Ovary (tissue), 9 donors: ENCODE measurements around the gene IL21R. TPM values are rescaled to one million over a fixed set of nuclear protein-coding genes. Genes with fewer than 3 reads are reported as not detected.

Experiments used
- DNase-seq, 5 donors: peaks; one replicate each; pipeline ENCODE4 v3.0.0-alpha.2; 2019 to 2020
- H3K27ac ChIP-seq, 2 donors: fragments of 200-600 bp; one replicate each; pipeline versions ENCODE4 v1.5.1 to v1.8.0; 2019 to 2022
- H3K27me3 ChIP-seq: fragments of 200-600 bp; one replicate; pipeline ENCODE4 v1.8.0; 2022
- H3K36me3 ChIP-seq: fragments of 200-600 bp; sonication (generic); one replicate; pipeline ENCODE4 v1.5.1; 2019
- H3K4me1 ChIP-seq: one replicate; pipeline ENCODE4 v1.8.1; 2013; ENCODE audit warnings: mild to moderate bottlenecking, moderate library complexity; ENCODE audit not compliant: insufficient read depth
- H3K4me3 ChIP-seq: fragments of 200-600 bp; sonication (generic); one replicate; pipeline ENCODE4 v1.5.1; 2017
- H3K9me3 ChIP-seq, 2 donors: fragments of 200-600 bp in 1 of 2; sonication (generic) in 1 of 2; one replicate each; pipeline versions ENCODE4 v1.5.1 to v1.8.1; 2013 to 2019; ENCODE audit warnings: mild to moderate bottlenecking in 1 of 2, moderate library complexity in 1 of 2
- EP300 ChIP-seq: sonication (generic); formaldehyde crosslinking; IDR thresholded peaks from one replicate; pipeline ENCODE4 v1.6.1; 2017; ENCODE audit warnings: antibody characterized with exemption
- POLR2A ChIP-seq: fragments of 450-650 bp; IDR thresholded peaks from one replicate; pipeline ENCODE4 v1.6.1; 2017; ENCODE audit warnings: antibody characterized with exemption, mild to moderate bottlenecking, moderate library complexity
- WGBS, 3 donors: extraction: QIAGEN DNeasy Blood & Tissue Kit in 1 of 3; methylation state at CpG; one replicate each; pipeline versions ENCODE4 v1.1.5 to v1.1.7; 2013 to 2017; 5-methylcytosine and 5-hydroxymethylcytosine counted together
- intact Hi-C, 4 donors: fragments of 100-400 bp; cut with DNase I; formaldehyde crosslinking; loops; one replicate each; pipeline versions ENCODE4 v1.11.0 to v1.15.1; 2022 to 2023
- polyA plus RNA-seq, 2 donors: library from polyadenylated mRNA; stranded (reverse); fragments of 200-250 nt in 1 of 2; fragments of 350-450 nt in 1 of 2; fragmentation: Illumina TruSeq in 1 of 2; extraction: RNeasy Lipid Tissue Mini Kit (QIAGEN cat#74804) in 1 of 2; gene quantifications; one replicate each; pipeline ENCODE4 v1.2.3, GENCODE V29; 2013 to 2014
- total RNA-seq, 7 donors: library from RNA; depleted of rRNA in 2 of 7; stranded (reverse); fragments of >200 nt in 2 of 7; fragmentation: NEBNext Ultra II Directional in 3 of 7; extraction: Animal tissue kit (Norgen Biotek cat#: 25700) in 3 of 7; gene quantifications; one replicate each; pipeline versions ENCODE4 v1.1.0 to v1.2.4, GENCODE V29; 2016 to 2023
- TF ChIP-seq, protein P1 (sequence below), 3 donors: fragments of 450-650 bp in 2 of 3; fragments of 200-600 bp in 1 of 3; IDR thresholded peaks; one replicate each; pipeline versions ENCODE4 v1.5.1 to v1.8.0; 2016 to 2022; ENCODE audit warnings: antibody characterized with exemption in 3 of 3, mild to moderate bottlenecking in 1 of 3
- donor health status: DM: no; HTN: no; CAD: no; lungs with moderate emphysema.
- donor health status: DM: no; HTN: no; CAD: no.
- donor health status: Bipolar disorder and iron deficiency.
- donor health status: DM: yes; HTN: yes; CAD: no.
- donor health status: DM: no; HTN: no; CAD: no.
- donor health status: DM: yes; HTN: yes; CAD: no.

The IL21R gene
- total and polyA plus RNA-seq, 9 donors: 0.01 to 1.00 (median 0.23) TPM; not detected in 2

DNA sequence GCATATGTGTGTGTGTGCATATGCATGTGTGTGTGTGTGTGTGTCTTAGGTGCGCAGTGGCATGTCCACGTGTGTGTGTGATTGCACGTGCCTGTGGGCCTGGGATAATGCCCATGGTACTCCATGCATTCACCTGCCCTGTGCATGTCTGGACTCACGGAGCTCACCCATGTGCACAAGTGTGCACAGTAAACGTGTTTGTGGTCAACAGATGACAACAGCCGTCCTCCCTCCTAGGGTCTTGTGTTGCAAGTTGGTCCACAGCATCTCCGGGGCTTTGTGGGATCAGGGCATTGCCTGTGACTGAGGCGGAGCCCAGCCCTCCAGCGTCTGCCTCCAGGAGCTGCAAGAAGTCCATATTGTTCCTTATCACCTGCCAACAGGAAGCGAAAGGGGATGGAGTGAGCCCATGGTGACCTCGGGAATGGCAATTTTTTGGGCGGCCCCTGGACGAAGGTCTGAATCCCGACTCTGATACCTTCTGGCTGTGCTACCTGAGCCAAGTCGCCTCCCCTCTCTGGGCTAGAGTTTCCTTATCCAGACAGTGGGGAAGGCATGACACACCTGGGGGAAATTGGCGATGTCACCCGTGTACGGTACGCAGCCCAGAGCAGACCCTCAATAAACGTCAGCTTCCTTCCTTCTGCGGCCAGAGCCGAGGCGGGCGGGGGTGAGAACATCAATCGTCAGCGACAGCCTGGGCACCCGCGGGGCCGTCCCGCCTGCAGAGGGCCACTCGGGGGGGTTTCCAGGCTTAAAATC is 47.6 kb downstream of the IL21R start:
- Histone ChIP-seq H3K9me3 (peaks cover 0 to 5% of the 10 kb centered on the region in 2 donors), H3K27ac (no peak overlapping the region), H3K4me3 (no peak overlapping the region), H3K36me3 (no peaks in the 10 kb centered on the region), H3K27me3 (no peaks in the 10 kb centered on the region), H3K4me1 (no peaks in the 10 kb centered on the region)
- TF ChIP-seq, protein P1, sequence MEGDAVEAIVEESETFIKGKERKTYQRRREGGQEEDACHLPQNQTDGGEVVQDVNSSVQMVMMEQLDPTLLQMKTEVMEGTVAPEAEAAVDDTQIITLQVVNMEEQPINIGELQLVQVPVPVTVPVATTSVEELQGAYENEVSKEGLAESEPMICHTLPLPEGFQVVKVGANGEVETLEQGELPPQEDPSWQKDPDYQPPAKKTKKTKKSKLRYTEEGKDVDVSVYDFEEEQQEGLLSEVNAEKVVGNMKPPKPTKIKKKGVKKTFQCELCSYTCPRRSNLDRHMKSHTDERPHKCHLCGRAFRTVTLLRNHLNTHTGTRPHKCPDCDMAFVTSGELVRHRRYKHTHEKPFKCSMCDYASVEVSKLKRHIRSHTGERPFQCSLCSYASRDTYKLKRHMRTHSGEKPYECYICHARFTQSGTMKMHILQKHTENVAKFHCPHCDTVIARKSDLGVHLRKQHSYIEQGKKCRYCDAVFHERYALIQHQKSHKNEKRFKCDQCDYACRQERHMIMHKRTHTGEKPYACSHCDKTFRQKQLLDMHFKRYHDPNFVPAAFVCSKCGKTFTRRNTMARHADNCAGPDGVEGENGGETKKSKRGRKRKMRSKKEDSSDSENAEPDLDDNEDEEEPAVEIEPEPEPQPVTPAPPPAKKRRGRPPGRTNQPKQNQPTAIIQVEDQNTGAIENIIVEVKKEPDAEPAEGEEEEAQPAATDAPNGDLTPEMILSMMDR (IDR thresholded peaks at IDR 0.05): no peak
- TF ChIP-seq EP300 (no peak), POLR2A (no peak)
- 20 to 27% (median 26%) methylated on average over 31 of the region's 31 CpGs for WGBS, 3 donors
- no peak for DNase-seq
- intact Hi-C loops: loop anchor here in 1 of 4 donors (10.0 kb wide), 1 partner anchor 275 kb away; no protein-coding TSS in a partner anchor

DNA sequence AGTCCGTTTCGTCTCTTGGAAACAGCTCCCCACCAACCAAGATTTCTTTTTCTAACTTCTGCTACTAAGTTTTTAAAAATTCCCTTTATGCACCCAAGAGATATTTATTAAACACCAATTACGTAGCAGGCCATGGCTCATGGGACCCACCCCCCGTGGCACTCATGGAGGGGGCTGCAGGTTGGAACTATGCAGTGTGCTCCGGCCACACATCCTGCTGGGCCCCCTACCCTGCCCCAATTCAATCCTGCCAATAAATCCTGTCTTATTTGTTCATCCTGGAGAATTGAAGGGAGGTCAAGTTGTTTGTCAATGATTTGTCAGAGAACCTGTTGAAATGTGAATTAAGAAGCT is 48.2 kb downstream of the IL21R start:
- no peak overlapping the region for H3K27ac ChIP-seq
- 7 to 9% (median 8%) methylated on average over 5 of the region's 5 CpGs for WGBS, 3 donors
- intact Hi-C loops: loop anchor here in 1 of 4 donors (10.0 kb wide), 1 partner anchor 275 kb away; no protein-coding TSS in a partner anchor

DNA sequence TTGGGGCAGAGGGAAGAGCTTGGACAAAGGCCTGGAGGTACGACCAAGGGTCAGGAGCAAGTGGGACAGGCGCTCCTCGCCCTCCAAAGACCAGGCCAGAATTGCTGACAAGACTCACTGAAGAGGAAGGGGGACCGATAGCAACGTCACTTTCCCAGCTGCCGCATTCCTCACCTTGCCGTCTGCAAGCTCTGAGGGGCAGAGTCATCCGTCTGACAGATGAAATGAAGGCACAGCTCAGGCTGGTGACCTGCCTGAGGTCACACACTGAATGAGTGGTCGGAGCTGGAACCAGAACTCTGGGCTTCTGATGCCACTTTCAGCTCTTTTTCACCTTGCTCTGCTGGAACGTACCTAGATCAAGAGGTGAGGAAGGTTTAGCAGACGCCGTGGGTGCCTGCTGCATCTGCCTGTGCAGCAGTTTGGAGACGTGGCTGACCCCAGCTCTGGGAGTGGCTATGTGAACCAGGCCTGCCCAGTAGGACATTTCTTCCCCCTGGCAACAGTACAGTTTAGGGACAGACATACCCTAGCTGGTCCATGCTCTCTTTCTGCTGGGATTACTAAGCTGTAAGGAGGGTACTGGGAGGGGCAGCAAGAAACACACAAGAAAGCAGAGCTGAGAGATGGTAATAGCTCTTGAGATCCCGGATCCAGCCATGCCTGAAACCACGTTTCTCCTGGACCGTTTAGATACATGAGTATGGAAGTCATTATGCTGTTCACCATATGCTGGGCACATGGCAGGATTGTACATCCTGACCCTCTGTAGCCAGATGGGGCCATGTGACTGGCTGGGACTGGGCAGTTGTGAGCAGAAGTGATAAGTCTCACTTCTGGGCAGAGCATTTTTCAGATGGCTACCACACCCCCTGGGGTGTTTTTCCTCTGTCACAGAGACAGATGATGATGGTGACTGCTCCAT is 50.9 kb downstream of the IL21R start:
- H3K27ac ChIP-seq: no peak overlapping the region
- H3K4me1 ChIP-seq: no peaks in the 10 kb centered on the region
- intact Hi-C loops: loop anchor here in 1 of 4 donors (10.0 kb wide), 1 partner anchor 278 kb away; no protein-coding TSS in a partner anchor
- no peaks in the 10 kb centered on the region for H3K27me3 ChIP-seq
- H3K4me3 ChIP-seq: no peak overlapping the region
- H3K36me3 ChIP-seq: no peaks in the 10 kb centered on the region
- no peaks in the 10 kb centered on the region for H3K9me3 ChIP-seq
- no peak for DNase-seq
- TF ChIP-seq EP300 (no peak), POLR2A (no peak)
- TF ChIP-seq, protein P1 (IDR thresholded peaks at IDR 0.05): no peak
- WGBS, 3 donors: 62 to 68% (median 62%) methylated on average over 16 of the region's 16 CpGs

More for the DNA sequence above, 48.2 kb downstream of the IL21R start:
- Histone ChIP-seq H3K27me3 (no peaks in the 10 kb centered on the region), H3K4me1 (no peaks in the 10 kb centered on the region), H3K9me3 (peaks cover 0 to 5% of the 10 kb centered on the region in 2 donors), H3K36me3 (no peaks in the 10 kb centered on the region), H3K4me3 (no peak overlapping the region)
- no peak for TF ChIP-seq POLR2A
- TF ChIP-seq, protein P1 (IDR thresholded peaks at IDR 0.05): no peak
- TF ChIP-seq EP300: no peak
- no peak for DNase-seq

DNA sequence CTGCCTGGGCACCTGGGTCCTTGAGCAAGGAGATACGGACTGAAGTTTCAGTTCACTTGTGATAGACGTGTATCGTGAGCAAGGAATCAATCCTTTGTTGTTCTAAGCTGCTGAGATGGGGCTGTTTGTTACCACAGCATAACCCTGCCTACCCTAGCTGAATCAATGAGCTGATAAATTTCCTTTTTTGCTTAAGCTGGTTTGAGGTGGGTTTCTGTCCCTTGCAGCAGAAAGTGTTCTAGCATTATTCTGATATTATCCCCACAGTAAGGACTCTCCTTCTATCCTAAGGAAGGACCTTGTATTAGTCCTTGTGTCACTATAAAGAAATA is 51.5 kb downstream of the IL21R start:
- TF ChIP-seq EP300: no peak
- Histone ChIP-seq H3K4me3 (no peak overlapping the region), H3K27ac (no peak overlapping the region), H3K4me1 (no peaks in the 10 kb centered on the region), H3K27me3 (no peaks in the 10 kb centered on the region), H3K36me3 (no peaks in the 10 kb centered on the region), H3K9me3 (no peaks in the 10 kb centered on the region)
- intact Hi-C loops: loop anchor here in 1 of 4 donors (10.0 kb wide), 1 partner anchor 279 kb away; no protein-coding TSS in a partner anchor
- 89 to 91% (median 89%) methylated on average over 3 of the region's 3 CpGs for WGBS, 3 donors
- no peak for DNase-seq
